ENCODE measurements around the gene S100A3. TPM values are rescaled to one million over a fixed set of nuclear protein-coding genes. Genes with fewer than 3 reads are reported as not detected.
A peak's percentile ranks its signal among the peaks of the same experiment; 100 is the strongest.

The S100A3 gene
- total and polyA plus RNA-seq, 2 experiments from 2014 or later, result 0.42 TPM; not detected in 1

- Histone ChIP-seq H3K4me3 (no peak overlapping the region), H3K36me3 (no peaks in the 10 kb centered on the region), H3K27me3 (no peaks in the 10 kb centered on the region), H3K4me1 (ENCODE audit: low read depth) (peaks cover 23% of the 10 kb centered on the region), H3K9me3 (ENCODE audit: low read depth) (no peaks in the 10 kb centered on the region), H3K27ac (no peak overlapping the region)
- no peak for TF ChIP-seq CTCF (IDR thresholded peaks at IDR 0.05; ENCODE audit: low read depth, low read length)
- no peak for DNase-seq (ENCODE audit: low read depth in 1 of 2, low spot score in 1 of 2)
Measured at GRCh38 chr1:153571706-153572105, 22.6 kb upstream of the S100A3 start.

- DNase-seq (ENCODE audit: low read depth in 1 of 2, low spot score in 1 of 2), result no peak
- H3K27ac ChIP-seq, result no peak overlapping the region
- H3K9me3 ChIP-seq (ENCODE audit: low read depth), result no peaks in the 10 kb centered on the region
- no peaks in the 10 kb centered on the region for H3K36me3 ChIP-seq
- H3K4me1 ChIP-seq (ENCODE audit: low read depth), result peaks cover 29% of the 10 kb centered on the region
- H3K27me3 ChIP-seq, result no peaks in the 10 kb centered on the region
- TF ChIP-seq CTCF (IDR thresholded peaks at IDR 0.05; ENCODE audit: low read depth, low read length), result no peak
- no peak overlapping the region for H3K4me3 ChIP-seq
Measured at GRCh38 chr1:153570874-153571273, 21.8 kb upstream of the S100A3 start.

- peaks cover 37% of the 10 kb centered on the region for H3K4me1 ChIP-seq (ENCODE audit: low read depth)
- H3K27ac ChIP-seq, result no peak overlapping the region
- no peak for DNase-seq (ENCODE audit: low read depth in 1 of 2, low spot score in 1 of 2)
- H3K4me3 ChIP-seq, result no peak overlapping the region
- H3K27me3 ChIP-seq, result no peaks in the 10 kb centered on the region
- H3K36me3 ChIP-seq, result no peaks in the 10 kb centered on the region
- no peak for TF ChIP-seq CTCF (IDR thresholded peaks at IDR 0.05; ENCODE audit: low read depth, low read length)
- no peaks in the 10 kb centered on the region for H3K9me3 ChIP-seq (ENCODE audit: low read depth)
Measured at GRCh38 chr1:153569465-153569864, 20.4 kb upstream of the S100A3 start.

GRCh38 chr1:153568367-153569099 is 19.5 kb upstream of the S100A3 start:
- H3K9me3 ChIP-seq (ENCODE audit: low read depth), result no peaks in the 10 kb centered on the region
- peaks cover 37% of the 10 kb centered on the region for H3K4me1 ChIP-seq (ENCODE audit: low read depth)
- H3K27me3 ChIP-seq, result no peaks in the 10 kb centered on the region
- H3K4me3 ChIP-seq, result no peak overlapping the region
- DNase-seq (ENCODE audit: low read depth in 1 of 2, low spot score in 1 of 2), result peak; percentile 90 to 92
- H3K27ac ChIP-seq, result peak overlapping the region; percentile 55
- no peaks in the 10 kb centered on the region for H3K36me3 ChIP-seq
- peak; percentile 99 for TF ChIP-seq CTCF (IDR thresholded peaks at IDR 0.05; ENCODE audit: low read depth, low read length)

- Histone ChIP-seq H3K9me3 (ENCODE audit: low read depth) (no peaks in the 10 kb centered on the region), H3K36me3 (no peaks in the 10 kb centered on the region), H3K27me3 (no peaks in the 10 kb centered on the region), H3K4me1 (ENCODE audit: low read depth) (peaks cover 30% of the 10 kb centered on the region), H3K27ac (no peak overlapping the region), H3K4me3 (no peak overlapping the region)
- DNase-seq (ENCODE audit: low read depth in 1 of 2, low spot score in 1 of 2), result no peak
- no peak for TF ChIP-seq CTCF (IDR thresholded peaks at IDR 0.05; ENCODE audit: low read depth, low read length)
Measured at GRCh38 chr1:153567621-153568366, 18.7 kb upstream of the S100A3 start.
